Lung (tissue), 12 donors: ENCODE results near the gene BCL11A. TPM values are rescaled to one million over a fixed set of nuclear protein-coding genes. Genes with fewer than 3 reads are reported as not detected.

Experiments
- ATAC-seq: fragments of 200-7000 bp; cut with Tn5 transposase; one replicate; pipeline ENCODE4 v1.9.1; 2020; ENCODE audit warnings: moderate number of reproducible peaks; ENCODE audit not compliant: insufficient read depth, low FRiP score
- DNase-seq, 3 donors: peaks; one replicate each; pipeline ENCODE4 v3.0.0-alpha.2; 2013 to 2017
- H3K27ac ChIP-seq, 2 donors: one replicate each; pipeline ENCODE4 v1.5.1; 2013; ENCODE audit warnings: mild to moderate bottlenecking in 2 of 2, moderate library complexity in 2 of 2, control low read depth in 1 of 2, inconsistent platforms in 1 of 2, low read depth in 1 of 2, low read length in 1 of 2
- H3K27me3 ChIP-seq, 3 donors: one replicate each; pipeline ENCODE4 v1.5.1; 2013; ENCODE audit warnings: low read length in 2 of 3; ENCODE audit not compliant: control insufficient read depth in 3 of 3, insufficient read depth in 3 of 3
- H3K36me3 ChIP-seq, 4 donors: one replicate each; pipeline ENCODE4 v1.5.1; 2013; ENCODE audit warnings: low read length in 4 of 4, mild to moderate bottlenecking in 1 of 4, moderate library complexity in 1 of 4; ENCODE audit not compliant: control insufficient read depth in 4 of 4, insufficient read depth in 4 of 4
- H3K4me1 ChIP-seq, 5 donors: one replicate each; pipeline ENCODE4 v1.5.1; 2013; ENCODE audit warnings: low read length in 5 of 5, mild to moderate bottlenecking in 2 of 5, moderate library complexity in 1 of 5; ENCODE audit not compliant: control insufficient read depth in 5 of 5, insufficient read depth in 5 of 5
- H3K4me3 ChIP-seq: one replicate; pipeline ENCODE4 v1.5.1; 2013; ENCODE audit warnings: mild to moderate bottlenecking, control low read depth, moderate library complexity
- H3K9ac ChIP-seq, 2 donors: one replicate each; pipeline ENCODE4 v1.5.1; 2013; ENCODE audit warnings: low read length in 2 of 2, control low read depth in 1 of 2; ENCODE audit not compliant: insufficient read depth in 1 of 2
- H3K9me3 ChIP-seq, 4 donors: one replicate each; pipeline ENCODE4 v1.5.1; 2013; ENCODE audit warnings: low read length in 3 of 4, mild to moderate bottlenecking in 1 of 4, moderate library complexity in 1 of 4; ENCODE audit not compliant: control insufficient read depth in 4 of 4, insufficient read depth in 3 of 4
- CTCF ChIP-seq: IDR thresholded peaks from 2 replicates; pipeline ENCODE4 v1.5.1; 2012; ENCODE audit warnings: mild to moderate bottlenecking; ENCODE audit errors: control extremely low read depth, extremely low read depth
- WGBS, 2 donors: extraction: QIAGEN DNeasy Blood & Tissue Kit; methylation state at CpG; one replicate each; pipeline ENCODE4 v1.1.7; 2013; 5-methylcytosine and 5-hydroxymethylcytosine counted together
- polyA plus RNA-seq, 2 donors: library from polyadenylated mRNA; stranded (reverse); fragments of 200-250 nt; gene quantifications; one replicate each; pipeline ENCODE4 v1.2.1, GENCODE V29; 2013
- total RNA-seq, 2 donors: library from RNA; depleted of rRNA in 1 of 2; stranded (reverse); fragments of >200 nt in 1 of 2; gene quantifications; one replicate each; pipeline ENCODE4 v1.2.1, GENCODE V29; 2014 to 2021
- donor health status: control.
- donor health status: control.
- donor health status: Bipolar disorder and iron deficiency.
- donor health status: healthy.
- donor health status: DM: yes; HTN: yes; CAD: no.

The BCL11A gene
- total and polyA plus RNA-seq, 4 donors = 1.5 to 21.1 (median 4.7) TPM

DNA sequence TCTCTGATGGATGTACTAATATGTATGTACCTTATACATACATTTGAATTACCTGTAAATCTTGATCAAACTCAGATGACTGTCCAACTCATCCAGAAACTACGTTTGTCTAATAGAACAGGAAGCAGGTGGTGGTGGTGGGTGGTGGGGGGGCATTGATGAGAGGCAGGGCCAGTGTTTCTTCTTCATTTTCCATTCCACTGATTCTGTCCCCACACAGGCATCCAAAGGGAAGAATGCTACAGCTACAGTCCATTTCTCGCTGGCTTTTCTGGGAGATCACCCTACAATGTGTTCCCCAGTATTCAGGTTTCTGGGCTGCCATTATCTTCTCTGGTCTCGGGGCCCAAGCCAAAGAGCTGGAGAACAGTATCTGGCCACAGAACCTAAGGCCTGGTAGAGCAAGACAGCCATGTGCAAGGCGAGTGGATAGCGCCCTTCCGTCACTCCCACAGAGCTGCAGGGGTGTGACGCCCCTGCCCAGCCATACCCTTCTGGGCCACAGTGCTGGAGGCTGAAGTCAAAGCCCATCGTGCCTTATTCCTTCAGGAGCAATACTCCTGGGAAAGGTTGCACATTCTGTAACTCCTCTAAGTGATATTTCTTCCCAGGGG lies 54.5 kb downstream of the BCL11A start:
- no peaks in the 10 kb centered on the region for H3K36me3 ChIP-seq
- ATAC-seq (no peak), DNase-seq (no peak)
- no peak for TF ChIP-seq CTCF
- WGBS, 2 donors = 83 to 88% methylated on average over 8 of the region's 8 CpGs
- no peaks in the 10 kb centered on the region for H3K27me3 ChIP-seq
- H3K27ac ChIP-seq = no peak overlapping the region
- H3K4me3 ChIP-seq = no peak overlapping the region
- H3K4me1 ChIP-seq = peaks cover 0 to 13% (median 3%) of the 10 kb centered on the region in 5 donors
- H3K9me3 ChIP-seq = no peaks in the 10 kb centered on the region
- H3K9ac ChIP-seq = no peak overlapping the region

GRCh38 chr2:60498127-60498815 lies 55.2 kb downstream of the BCL11A start:
- Histone ChIP-seq H3K36me3 (no peaks in the 10 kb centered on the region), H3K4me1 (peaks cover 0 to 13% (median 3%) of the 10 kb centered on the region in 5 donors), H3K27ac (no peak overlapping the region), H3K9ac (no peak overlapping the region), H3K4me3 (no peak overlapping the region), H3K9me3 (no peaks in the 10 kb centered on the region), H3K27me3 (no peaks in the 10 kb centered on the region)
- DNase-seq (no peak), ATAC-seq (no peak)
- 84 to 95% methylated on average over 8 of the region's 8 CpGs for WGBS, 2 donors
- TF ChIP-seq CTCF = no peak

GRCh38 chr2:60497500-60497899 lies 56.0 kb downstream of the BCL11A start:
- Histone ChIP-seq H3K27ac (no peak overlapping the region), H3K27me3 (no peaks in the 10 kb centered on the region), H3K36me3 (no peaks in the 10 kb centered on the region), H3K9me3 (no peaks in the 10 kb centered on the region), H3K9ac (no peak overlapping the region), H3K4me1 (peaks cover 0 to 13% (median 0%) of the 10 kb centered on the region in 5 donors), H3K4me3 (no peak overlapping the region)
- no peak for ATAC-seq
- 87 to 90% methylated on average over 2 of the region's 2 CpGs for WGBS, 2 donors
- no peak for DNase-seq
- TF ChIP-seq CTCF = no peak
